Smooth muscle cell of the brain vasculature (primary cell): ENCODE data around the gene ESM1.
A peak's percentile ranks its signal among the peaks of the same experiment; 100 is the strongest.
"Not testable (repeated sequence)": the region's sequence is repeated elsewhere in the genome, so short reads cannot be mapped to it uniquely, and the experiment has no call there.

Experiments used
- DNase-seq: peaks from one replicate; pipeline ENCODE4 v3.0.0-alpha.2; 2012; ENCODE audit warnings: low read depth, low spot score

Gene ESM1, protein sequence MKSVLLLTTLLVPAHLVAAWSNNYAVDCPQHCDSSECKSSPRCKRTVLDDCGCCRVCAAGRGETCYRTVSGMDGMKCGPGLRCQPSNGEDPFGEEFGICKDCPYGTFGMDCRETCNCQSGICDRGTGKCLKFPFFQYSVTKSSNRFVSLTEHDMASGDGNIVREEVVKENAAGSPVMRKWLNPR

GRCh38 chr5:54985301-54986268, at the start of gene ESM1:
ESM1 (minus strand) TSS chr5:54985593; CDS start chr5:54985517, 76 bp downstream.
- DNase-seq: peak; percentile 65

GRCh38 chr5:55033568-55033967, 48.2 kb upstream of the ESM1 start:
- DNase-seq: no peak

- no peak for DNase-seq
Observed at GRCh38 chr5:55031492-55031891, 46.1 kb upstream of the ESM1 start.

DNA sequence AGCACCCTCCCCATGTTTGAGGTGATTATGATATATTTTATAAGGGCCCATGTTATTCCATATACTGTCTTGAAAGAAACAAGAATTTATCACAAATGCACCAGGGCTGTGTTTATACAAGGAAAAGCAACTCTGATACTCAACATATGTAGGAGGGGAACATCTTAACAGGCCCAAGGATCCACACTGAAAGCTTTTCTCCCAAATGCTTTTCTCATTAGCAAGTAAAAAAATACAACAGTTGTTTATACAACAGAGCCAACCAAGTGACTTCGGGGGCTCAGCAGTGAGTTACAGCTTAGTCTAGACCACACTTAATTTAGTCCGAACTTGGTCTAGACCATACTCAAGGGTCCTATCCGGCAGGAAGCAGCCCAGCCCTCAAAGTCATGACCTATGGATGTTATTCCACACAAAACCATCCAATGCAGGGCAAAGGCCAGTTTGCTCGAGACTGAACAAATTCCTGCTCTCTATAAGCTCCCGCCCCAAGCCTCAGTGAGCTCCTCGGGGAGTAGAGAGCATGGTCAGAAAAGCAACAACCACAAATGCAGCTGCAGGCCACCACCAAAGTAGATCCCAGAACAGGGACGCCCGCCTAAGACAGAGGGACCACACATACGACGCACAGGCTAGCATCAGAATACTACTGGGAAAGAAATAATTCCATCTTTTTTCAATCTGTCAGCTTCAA, 45.4 kb upstream of the ESM1 start:
- peak; percentile 59 for DNase-seq

DNA sequence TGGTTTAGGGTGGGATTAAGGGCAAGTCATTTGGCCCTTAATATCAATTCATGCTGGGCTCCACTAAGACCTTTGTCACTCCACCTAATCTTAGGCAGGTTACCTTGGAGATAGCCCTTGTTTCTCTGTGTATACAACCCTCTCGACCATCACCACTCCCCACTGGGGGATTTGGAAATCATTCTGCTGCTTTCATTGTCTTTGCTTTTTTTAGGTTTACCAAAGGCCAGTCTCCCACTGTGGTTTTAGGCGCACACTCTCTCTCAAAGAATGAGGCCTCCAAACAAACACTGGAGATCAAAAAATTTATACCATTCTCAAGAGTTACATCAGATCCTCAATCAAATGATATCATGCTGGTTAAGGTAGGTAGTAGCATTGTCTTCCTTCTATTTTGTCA, 44.8 kb upstream of the ESM1 start:
- peak; percentile 62 for DNase-seq

- no peak for DNase-seq
Observed at GRCh38 chr5:55027595-55027994, 42.2 kb upstream of the ESM1 start.

DNA sequence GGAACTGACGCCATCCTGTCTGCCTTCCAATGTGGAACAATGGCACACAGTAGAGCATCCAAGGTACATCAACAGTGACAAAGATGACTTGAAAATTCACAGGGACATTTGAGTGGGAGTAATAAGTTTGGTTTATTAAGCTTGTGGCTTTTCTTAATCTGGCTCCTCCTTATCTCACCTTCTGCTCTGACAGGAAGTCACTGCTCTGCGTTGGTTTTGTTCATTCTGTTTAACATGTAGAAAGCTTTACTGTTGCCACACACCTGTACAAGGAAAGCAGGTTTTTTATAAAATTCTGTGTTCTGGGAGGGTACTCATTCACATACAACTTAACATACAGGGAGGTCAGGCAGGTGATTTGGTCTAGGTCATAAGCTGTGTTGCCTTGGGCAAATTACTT, 37.1 kb upstream of the ESM1 start:
- DNase-seq: no peak

GRCh38 chr5:55021821-55022220, 36.4 kb upstream of the ESM1 start:
- no peak for DNase-seq

- no peak for DNase-seq
Observed at GRCh38 chr5:55021410-55021809, 36.0 kb upstream of the ESM1 start.

GRCh38 chr5:55010149-55010548, 24.8 kb upstream of the ESM1 start:
- not testable (repeated sequence) for DNase-seq

DNA sequence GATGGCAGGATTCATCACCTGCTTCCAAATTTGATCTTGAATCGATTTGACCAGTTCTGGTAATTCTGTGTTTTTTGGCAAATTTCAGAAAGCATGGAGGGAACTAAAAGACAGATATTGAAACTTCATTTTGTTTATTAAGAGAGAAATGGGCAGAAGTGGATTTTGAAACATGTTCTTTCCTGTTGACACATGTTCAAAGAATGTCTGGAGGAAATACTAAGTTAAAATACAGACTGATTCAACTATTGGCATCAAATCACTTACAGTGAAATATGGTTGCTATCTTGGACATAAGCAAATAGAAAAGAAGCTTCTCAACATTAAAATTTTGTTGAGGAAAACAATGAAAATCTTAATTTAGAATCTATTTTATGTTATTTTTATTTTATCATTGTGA, 19.3 kb upstream of the ESM1 start:
- DNase-seq: no peak

GRCh38 chr5:55003432-55004065, 18.2 kb upstream of the ESM1 start:
- DNase-seq: no peak

DNA sequence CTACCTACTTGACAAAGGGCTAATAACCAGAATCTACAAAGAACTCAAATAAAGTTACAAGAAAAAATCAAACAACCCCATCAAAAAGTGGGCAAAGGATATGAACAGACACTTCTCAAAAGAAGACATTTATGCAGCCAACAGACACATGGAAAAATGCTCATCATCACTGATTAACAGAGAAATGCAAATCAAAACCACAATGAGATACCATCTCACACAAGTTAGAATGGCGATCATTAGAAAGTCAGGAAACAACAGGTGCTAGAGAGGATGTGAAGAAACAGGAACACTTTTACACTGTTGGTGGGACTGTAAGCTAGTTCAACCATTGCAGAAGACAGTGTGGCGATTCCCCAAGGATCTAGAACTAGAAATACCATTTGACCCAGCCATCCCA, 16.8 kb upstream of the ESM1 start:
- not testable (repeated sequence) for DNase-seq

- DNase-seq: no peak
Observed at GRCh38 chr5:54997081-54997480, 11.7 kb upstream of the ESM1 start.

DNA sequence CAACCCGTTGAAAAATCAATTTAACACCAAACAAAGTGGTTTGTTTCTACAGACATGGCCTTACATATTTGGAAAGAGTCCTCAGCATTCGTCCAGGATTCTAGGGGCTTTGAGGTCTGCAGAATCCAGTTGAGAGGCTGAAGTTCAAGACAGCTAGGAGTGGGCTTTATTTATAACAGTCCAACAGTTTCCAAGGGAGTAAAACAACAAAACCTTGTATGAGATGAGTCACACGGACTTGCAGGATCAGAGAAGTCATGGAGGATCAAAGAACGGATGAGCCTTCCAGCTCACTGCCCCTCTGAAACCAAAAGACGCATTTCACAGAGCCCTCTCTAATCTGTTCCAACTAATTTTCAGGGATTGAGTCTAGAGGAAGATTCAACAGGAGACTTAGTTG, 11.1 kb upstream of the ESM1 start:
- DNase-seq: peak; percentile 72

- no peak for DNase-seq
Observed at GRCh38 chr5:54995168-54995567, 9.8 kb upstream of the ESM1 start.

DNA sequence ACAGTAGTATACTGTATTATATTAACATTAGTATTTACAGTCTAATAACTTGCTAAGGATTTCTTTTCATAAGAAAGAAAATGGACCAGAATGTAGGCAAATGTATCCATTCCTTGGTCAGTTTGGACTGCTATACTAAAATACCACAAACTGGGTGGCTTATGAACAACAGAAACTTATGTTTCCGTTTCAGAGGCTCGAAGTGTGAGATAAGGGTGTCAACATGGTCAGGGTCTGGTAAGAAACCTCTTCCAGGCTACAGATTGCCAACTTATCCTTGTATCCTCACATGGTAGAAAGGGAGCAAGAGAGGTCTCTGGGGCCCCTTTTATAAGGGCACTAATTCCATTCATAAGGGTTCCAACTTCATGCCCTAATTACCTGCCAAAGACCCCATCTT, 9.2 kb upstream of the ESM1 start:
- DNase-seq: no peak

- DNase-seq: no peak
Observed at GRCh38 chr5:54993318-54993717, 7.9 kb upstream of the ESM1 start.

- no peak for DNase-seq
Observed at GRCh38 chr5:54991416-54991815, 6.0 kb upstream of the ESM1 start.

- DNase-seq: no peak
Observed at GRCh38 chr5:54990841-54991258, 5.5 kb upstream of the ESM1 start.

DNA sequence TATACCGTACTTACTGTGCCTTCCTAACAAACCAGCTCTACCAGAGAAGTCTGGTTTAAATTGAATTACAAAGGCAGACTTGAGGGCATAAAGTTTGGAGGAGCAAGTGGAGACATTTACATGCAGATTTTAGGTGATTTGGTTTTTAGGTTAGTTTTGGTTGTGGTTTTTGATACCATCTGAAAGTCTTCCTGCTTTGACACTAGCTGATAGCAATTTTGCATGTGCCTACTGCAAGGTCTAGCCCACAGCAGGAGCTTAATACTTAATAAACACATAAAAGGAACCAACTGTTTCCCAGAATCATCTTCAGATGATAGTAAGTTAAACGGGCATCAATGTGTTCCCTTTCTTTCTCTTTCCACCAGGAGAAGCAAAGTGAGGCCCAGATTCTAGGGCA, 3.4 kb upstream of the ESM1 start:
- DNase-seq: no peak

DNA sequence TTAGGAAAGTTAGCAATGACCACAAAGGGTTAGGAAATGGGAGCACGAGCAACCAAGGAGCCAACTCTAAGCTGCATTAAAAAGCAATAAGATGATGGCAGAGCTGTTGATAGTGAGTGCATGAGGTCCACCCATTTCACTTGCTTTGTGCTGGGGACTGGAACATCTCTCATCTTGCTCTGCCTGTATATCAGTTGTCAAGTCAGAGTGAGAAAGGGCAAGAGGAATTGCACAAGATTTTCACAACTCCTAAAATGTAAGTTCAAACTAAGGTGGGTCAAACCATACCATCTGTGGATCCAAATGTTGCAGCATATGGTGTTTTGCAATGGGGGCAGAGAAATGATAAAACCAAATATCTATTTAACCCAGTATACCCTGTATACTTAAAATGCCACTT, 2.8 kb upstream of the ESM1 start:
- DNase-seq: no peak
